Loucy (cell line): Measurements from ENCODE around the gene CTSS.

Experiments used
- H2AFZ ChIP-seq: fragments of 200-600 bp; sonication (generic); 2 replicates; pipeline ENCODE4 v1.6.0; 2016; ENCODE audit warnings: antibody characterized with exemption, mild to moderate bottlenecking, low read length, moderate library complexity
- H3F3A ChIP-seq: fragments of 200-600 bp; 2 replicates; pipeline ENCODE4 v1.6.0; 2016; ENCODE audit warnings: antibody characterized with exemption, low read depth, mild to moderate bottlenecking
- H3K27me3 ChIP-seq: fragments of 200-600 bp; sonication (generic); 2 replicates; pipeline ENCODE4 v1.6.1; 2014; ENCODE audit warnings: low read length, mild to moderate bottlenecking; ENCODE audit not compliant: insufficient read depth, poor library complexity, severe bottlenecking
- H3K36me3 ChIP-seq: fragments of 200-600 bp; sonication (generic); 2 replicates; pipeline ENCODE4 v1.6.1; 2016; ENCODE audit warnings: low read length; ENCODE audit not compliant: insufficient read depth
- H3K4me1 ChIP-seq: fragments of 200-600 bp; sonication (generic); 2 replicates; pipeline ENCODE4 v1.5.1; 2014; ENCODE audit warnings: low read length, mild to moderate bottlenecking; ENCODE audit not compliant: insufficient read depth, poor library complexity, severe bottlenecking
- H3K4me2 ChIP-seq: fragments of 200-600 bp; sonication (generic); 2 replicates; pipeline ENCODE4 v1.6.0; 2014; ENCODE audit warnings: antibody characterized with exemption, low read length, low read depth, mild to moderate bottlenecking; ENCODE audit not compliant: poor library complexity, severe bottlenecking
- H3K4me3 ChIP-seq: fragments of 200-600 bp; sonication (generic); 2 replicates; pipeline ENCODE4 v1.5.1; 2014; ENCODE audit warnings: low read length, mild to moderate bottlenecking, mixed read lengths; ENCODE audit not compliant: poor library complexity, severe bottlenecking
- H3K79me2 ChIP-seq: fragments of 200-600 bp; sonication (generic); 2 replicates; pipeline ENCODE4 v1.6.1; 2014; ENCODE audit warnings: low read length; ENCODE audit not compliant: insufficient read depth
- H3K9ac ChIP-seq: fragments of 200-600 bp; sonication (generic); 2 replicates; pipeline ENCODE4 v1.6.0; 2014; ENCODE audit warnings: mild to moderate bottlenecking, low read depth, low read length, moderate library complexity; ENCODE audit not compliant: poor library complexity, severe bottlenecking
- H3K9me2 ChIP-seq: fragments of 200-600 bp; sonication (generic); replicated peaks from 2 replicates; pipeline ENCODE4 v1.6.1; 2016; ENCODE audit warnings: low read depth, low read length, mixed read lengths
- H3K9me3 ChIP-seq: fragments of 200-600 bp; sonication (generic); 2 replicates; pipeline ENCODE4 v1.6.1; 2014; ENCODE audit warnings: mild to moderate bottlenecking, antibody characterized with exemption, low read length, low read depth; ENCODE audit not compliant: insufficient read depth
- H4K20me1 ChIP-seq: fragments of 200-600 bp; sonication (generic); 2 replicates; pipeline ENCODE4 v1.6.0; 2014; ENCODE audit warnings: antibody characterized with exemption, low read length, mild to moderate bottlenecking; ENCODE audit not compliant: insufficient read depth, poor library complexity, severe bottlenecking
- CTCF ChIP-seq: fragments of 200-600 bp; sonication (generic); conservative IDR thresholded peaks from 2 replicates; pipeline ENCODE4 v1.5.1; 2014; ENCODE audit warnings: mild to moderate bottlenecking, antibody characterized with exemption, low read length
- EZH2phosphoT487 ChIP-seq: fragments of 200-600 bp; IDR thresholded peaks from 2 replicates; pipeline ENCODE4 v1.6.1; 2018; ENCODE audit warnings: antibody characterized with exemption, mild to moderate bottlenecking, moderate library complexity, borderline replicate concordance

The CTSS gene

GRCh38 chr1:150793221-150793620 lies 27.6 kb upstream of the CTSS start:
- Histone ChIP-seq H2AFZ (no peak overlapping the region), H3F3A (no peaks in the 10 kb centered on the region), H3K36me3 (no peaks in the 10 kb centered on the region), H3K4me3 (no peak overlapping the region), H3K9me3 (no peaks in the 10 kb centered on the region), H3K4me2 (no peak overlapping the region), H3K9me2 (no peaks in the 10 kb centered on the region), H3K79me2 (no peaks in the 10 kb centered on the region), H4K20me1 (no peaks in the 10 kb centered on the region), H3K4me1 (no peaks in the 10 kb centered on the region), H3K9ac (no peak overlapping the region), H3K27me3 (no peaks in the 10 kb centered on the region)
- TF ChIP-seq EZH2phosphoT487: no peak

GRCh38 chr1:150791585-150791984 lies 26.0 kb upstream of the CTSS start:
- H3K4me3 ChIP-seq: no peak overlapping the region
- H3K9me3 ChIP-seq: no peaks in the 10 kb centered on the region
- no peak overlapping the region for H3K9ac ChIP-seq
- no peak overlapping the region for H2AFZ ChIP-seq
- H3K4me1 ChIP-seq: no peaks in the 10 kb centered on the region
- no peak overlapping the region for H3K4me2 ChIP-seq
- H4K20me1 ChIP-seq: no peaks in the 10 kb centered on the region
- TF ChIP-seq CTCF (no peak), EZH2phosphoT487 (no peak)
- H3K27me3 ChIP-seq: no peaks in the 10 kb centered on the region
- no peaks in the 10 kb centered on the region for H3F3A ChIP-seq
- no peaks in the 10 kb centered on the region for H3K79me2 ChIP-seq
- H3K9me2 ChIP-seq: no peaks in the 10 kb centered on the region
- H3K36me3 ChIP-seq: no peaks in the 10 kb centered on the region

GRCh38 chr1:150789396-150789795 lies 23.8 kb upstream of the CTSS start:
- Histone ChIP-seq H3F3A (no peaks in the 10 kb centered on the region), H3K9me2 (no peaks in the 10 kb centered on the region), H3K36me3 (no peaks in the 10 kb centered on the region), H3K4me2 (no peak overlapping the region), H4K20me1 (no peaks in the 10 kb centered on the region), H3K9ac (no peak overlapping the region), H2AFZ (no peak overlapping the region), H3K4me1 (no peaks in the 10 kb centered on the region), H3K79me2 (no peaks in the 10 kb centered on the region), H3K27me3 (no peaks in the 10 kb centered on the region), H3K4me3 (no peak overlapping the region), H3K9me3 (no peaks in the 10 kb centered on the region)
- no peak for TF ChIP-seq EZH2phosphoT487

- Histone ChIP-seq H3K36me3 (no peaks in the 10 kb centered on the region), H3F3A (no peaks in the 10 kb centered on the region), H3K4me2 (no peak overlapping the region), H3K4me1 (no peaks in the 10 kb centered on the region), H3K4me3 (no peak overlapping the region), H3K9ac (no peak overlapping the region), H3K27me3 (no peaks in the 10 kb centered on the region), H3K79me2 (no peaks in the 10 kb centered on the region), H3K9me2 (no peaks in the 10 kb centered on the region), H3K9me3 (no peaks in the 10 kb centered on the region), H4K20me1 (no peaks in the 10 kb centered on the region), H2AFZ (no peak overlapping the region)
- TF ChIP-seq CTCF (no peak), EZH2phosphoT487 (no peak)
Observed at GRCh38 chr1:150788946-150789345, 23.4 kb upstream of the CTSS start.
